ENCODE measurements around the gene LEKR1.

DNA sequence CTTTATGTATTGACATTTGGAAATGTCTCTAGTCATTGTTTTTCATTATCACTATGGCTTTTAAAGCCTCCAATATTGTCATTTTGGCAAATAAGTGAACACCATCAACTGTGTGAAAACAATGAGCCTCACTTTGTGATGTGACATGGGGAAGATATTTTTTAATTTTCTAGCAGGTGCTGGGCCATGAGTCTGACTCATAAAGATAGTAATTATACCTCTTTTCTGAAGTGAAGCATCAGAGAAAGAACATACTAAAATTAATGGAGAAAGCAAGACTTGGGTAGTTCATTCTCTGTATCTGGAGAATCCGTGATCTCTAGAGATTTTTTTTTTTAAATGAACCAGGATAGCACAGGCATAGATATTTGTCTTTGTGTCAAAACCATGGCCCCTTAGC is 233.0 kb downstream of the LEKR1 start:
- TF ChIP-seq, protein P1, sequence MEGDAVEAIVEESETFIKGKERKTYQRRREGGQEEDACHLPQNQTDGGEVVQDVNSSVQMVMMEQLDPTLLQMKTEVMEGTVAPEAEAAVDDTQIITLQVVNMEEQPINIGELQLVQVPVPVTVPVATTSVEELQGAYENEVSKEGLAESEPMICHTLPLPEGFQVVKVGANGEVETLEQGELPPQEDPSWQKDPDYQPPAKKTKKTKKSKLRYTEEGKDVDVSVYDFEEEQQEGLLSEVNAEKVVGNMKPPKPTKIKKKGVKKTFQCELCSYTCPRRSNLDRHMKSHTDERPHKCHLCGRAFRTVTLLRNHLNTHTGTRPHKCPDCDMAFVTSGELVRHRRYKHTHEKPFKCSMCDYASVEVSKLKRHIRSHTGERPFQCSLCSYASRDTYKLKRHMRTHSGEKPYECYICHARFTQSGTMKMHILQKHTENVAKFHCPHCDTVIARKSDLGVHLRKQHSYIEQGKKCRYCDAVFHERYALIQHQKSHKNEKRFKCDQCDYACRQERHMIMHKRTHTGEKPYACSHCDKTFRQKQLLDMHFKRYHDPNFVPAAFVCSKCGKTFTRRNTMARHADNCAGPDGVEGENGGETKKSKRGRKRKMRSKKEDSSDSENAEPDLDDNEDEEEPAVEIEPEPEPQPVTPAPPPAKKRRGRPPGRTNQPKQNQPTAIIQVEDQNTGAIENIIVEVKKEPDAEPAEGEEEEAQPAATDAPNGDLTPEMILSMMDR (conservative IDR thresholded peaks at IDR 0.05; ENCODE audit: low read length): no peak
- TF ChIP-seq EZH2phosphoT487 (IDR thresholded peaks at IDR 0.05; ENCODE audit: borderline replicate concordance, low read depth, low read length): no peak

Measured in OCI-LY7 (cell line).